Activated naive CD4-positive, alpha-beta T cell treated with anti-CD3 and anti-CD28 coated beads for 36 hours (primary cell): ENCODE measurements around the gene TMX4. TPM values are rescaled to one million over a fixed set of nuclear protein-coding genes. Genes with fewer than 3 reads are reported as not detected.

Experiments
- CTCF ChIA-PET: fragments of 350-600 bp; sonication (Branson Sonifier 250); formaldehyde crosslinking; loops from one replicate; lab custom pipeline; 2021; ENCODE audit warnings: antibody characterized with exemption; lab: Charles Lee
- DNase-seq: peaks from one replicate; pipeline ENCODE4 v3.0.0-alpha.2; 2020
- H3K27ac Mint-ChIP-seq: one replicate; pipeline ENCODE4 v1.8.0; 2021; ENCODE audit warnings: mild to moderate bottlenecking, mixed read lengths
- H3K27me3 Mint-ChIP-seq: one replicate; pipeline ENCODE4 v1.8.0; 2021; ENCODE audit warnings: low read depth, mixed read lengths
- H3K36me3 Mint-ChIP-seq: one replicate; pipeline ENCODE4 v1.8.0; 2021; ENCODE audit warnings: low read depth, mixed read lengths
- H3K4me1 Mint-ChIP-seq: one replicate; pipeline ENCODE4 v1.8.0; 2021; ENCODE audit warnings: low read depth, mixed read lengths
- H3K4me3 Mint-ChIP-seq: one replicate; pipeline ENCODE4 v1.8.0; 2021; ENCODE audit warnings: mild to moderate bottlenecking, moderate library complexity, mixed read lengths
- H3K9me3 Mint-ChIP-seq: one replicate; pipeline ENCODE4 v1.8.0; 2021; ENCODE audit warnings: mixed read lengths
- intact Hi-C: fragments of 100-400 bp; cut with micrococcal nuclease; formaldehyde crosslinking; loops from one replicate; pipeline ENCODE4 v1.15.1; 2023
- total RNA-seq, 2 experiments: library from RNA; stranded (reverse); gene quantifications; one replicate each; pipeline ENCODE4 v1.2.3, GENCODE V29; 2021

Gene TMX4
- 10 to 100 TPM; 28.3 to 29.9 TPM for total RNA-seq

- Mint-ChIP-seq H3K4me1 (peaks cover 17% of the 10 kb centered on the region), H3K36me3 (no peaks in the 10 kb centered on the region), H3K27me3 (no peaks in the 10 kb centered on the region), H3K4me3 (no peak within 1 kb of the TSS), H3K9me3 (no peaks in the 10 kb centered on the region), H3K27ac (peak within 1 kb of the TSS; percentile 61)
- intact Hi-C loops = loop anchor here (5.0 kb wide), 1 partner anchor 37 kb away; no protein-coding TSS in a partner anchor
- peak; percentile 92 for DNase-seq
- CTCF ChIA-PET = interaction anchor here (0.6 kb wide), 1 partner anchor 115 kb away, joined by 3 read pairs; no protein-coding TSS in a partner anchor
Observed at GRCh38 chr20:8019246-8019997, at the start of gene TMX4. Gene TMX4 (minus strand): TSS chr20:8019761. CDS start chr20:8019613, 148 bp downstream.

GRCh38 chr20:8067082-8067481, 47.5 kb upstream of the TMX4 start:
- intact Hi-C loops = no loop called here
- H3K9me3 Mint-ChIP-seq = no peaks in the 10 kb centered on the region

DNA sequence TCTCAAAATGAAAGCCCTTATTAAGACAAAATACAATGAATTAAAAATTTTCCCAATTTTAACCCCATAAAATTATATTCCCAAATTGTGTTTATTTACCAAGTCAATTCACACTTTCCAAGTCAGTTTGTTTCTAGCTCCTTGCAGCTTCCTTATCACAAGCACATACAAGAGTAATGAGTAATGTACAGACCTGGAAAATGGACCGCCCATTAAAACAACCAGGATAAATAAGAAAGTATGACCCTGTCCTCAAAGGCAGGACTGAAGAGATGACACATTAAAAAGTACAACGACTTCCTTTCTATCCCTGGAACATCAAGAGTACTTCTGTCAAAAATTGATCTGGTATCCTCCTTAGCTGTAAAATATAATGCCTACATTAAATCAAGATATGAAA, 47.1 kb upstream of the TMX4 start:
- H3K27me3 Mint-ChIP-seq = peaks cover 6% of the 10 kb centered on the region
- DNase-seq = no peak
- CTCF ChIA-PET = interaction anchor here (1.2 kb wide), 1 partner anchor 322 kb away, joined by 4 read pairs; no protein-coding TSS in a partner anchor
- H3K9me3 Mint-ChIP-seq = no peaks in the 10 kb centered on the region
- no peak overlapping the region for H3K4me3 Mint-ChIP-seq
- intact Hi-C loops = no loop called here
- H3K36me3 Mint-ChIP-seq = no peaks in the 10 kb centered on the region
- H3K4me1 Mint-ChIP-seq = no peaks in the 10 kb centered on the region
- no peak overlapping the region for H3K27ac Mint-ChIP-seq

More at GRCh38 chr20:8067082-8067481, 47.5 kb upstream of the TMX4 start:
- H3K4me3 Mint-ChIP-seq = no peak overlapping the region
- H3K27me3 Mint-ChIP-seq = peaks cover 6% of the 10 kb centered on the region
- H3K27ac Mint-ChIP-seq = no peak overlapping the region
- no peak for DNase-seq
- CTCF ChIA-PET = interaction anchor here (1.2 kb wide), 1 partner anchor 322 kb away, joined by 4 read pairs; no protein-coding TSS in a partner anchor
- no peaks in the 10 kb centered on the region for H3K4me1 Mint-ChIP-seq
- H3K36me3 Mint-ChIP-seq = no peaks in the 10 kb centered on the region

DNA sequence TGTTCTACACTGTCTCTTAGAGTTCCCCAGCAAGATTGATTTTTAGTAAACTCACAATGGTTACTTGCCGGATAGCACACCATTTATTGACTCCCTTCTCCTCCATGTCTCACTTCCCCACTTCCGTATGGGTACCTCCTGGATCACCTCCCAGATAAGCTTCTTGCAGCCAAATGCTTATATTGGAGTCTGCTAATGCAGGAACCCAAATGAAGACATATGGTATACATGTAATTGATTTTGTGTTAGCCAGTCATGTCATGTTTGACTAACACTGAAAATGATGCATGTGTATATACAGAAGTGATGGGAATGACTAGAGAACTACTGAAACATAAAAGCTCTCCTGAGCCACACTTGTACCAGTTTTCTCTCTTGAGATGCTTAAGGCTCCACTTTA, 46.1 kb upstream of the TMX4 start:
- no peak for DNase-seq
- H3K27ac Mint-ChIP-seq = no peak overlapping the region
- H3K4me1 Mint-ChIP-seq = no peaks in the 10 kb centered on the region
- intact Hi-C loops = no loop called here
- no peak overlapping the region for H3K4me3 Mint-ChIP-seq
- H3K36me3 Mint-ChIP-seq = no peaks in the 10 kb centered on the region
- CTCF ChIA-PET = no interaction called here
- H3K27me3 Mint-ChIP-seq = peaks cover 6% of the 10 kb centered on the region
- H3K9me3 Mint-ChIP-seq = no peaks in the 10 kb centered on the region

DNA sequence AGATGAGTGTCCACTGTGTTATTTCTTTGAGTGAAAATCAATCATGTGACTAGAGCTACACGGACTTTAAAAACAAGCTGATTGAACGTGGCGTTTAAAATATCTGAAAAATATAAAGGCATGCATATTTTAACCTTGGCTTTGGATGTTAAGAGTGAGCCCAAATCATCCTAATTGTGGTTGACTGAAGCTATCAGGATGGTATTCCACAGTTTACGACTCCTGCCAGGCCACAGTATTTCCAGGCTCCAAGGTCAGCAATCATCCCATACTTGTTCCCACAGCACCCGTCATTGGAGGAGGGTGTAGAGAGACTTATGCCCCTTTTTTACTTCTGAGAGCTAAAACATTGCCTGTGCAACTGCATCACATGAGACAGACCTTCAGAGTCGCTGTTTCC, 43.2 kb upstream of the TMX4 start:
- Mint-ChIP-seq H3K4me1 (no peaks in the 10 kb centered on the region), H3K27me3 (peaks cover 7% of the 10 kb centered on the region), H3K4me3 (no peak overlapping the region), H3K36me3 (no peaks in the 10 kb centered on the region), H3K27ac (no peak overlapping the region), H3K9me3 (no peaks in the 10 kb centered on the region)
- no peak for DNase-seq
- CTCF ChIA-PET = interaction anchor here (0.6 kb wide), 1 partner anchor 346 kb away, joined by 6 read pairs; no protein-coding TSS in a partner anchor
- intact Hi-C loops = no loop called here

DNA sequence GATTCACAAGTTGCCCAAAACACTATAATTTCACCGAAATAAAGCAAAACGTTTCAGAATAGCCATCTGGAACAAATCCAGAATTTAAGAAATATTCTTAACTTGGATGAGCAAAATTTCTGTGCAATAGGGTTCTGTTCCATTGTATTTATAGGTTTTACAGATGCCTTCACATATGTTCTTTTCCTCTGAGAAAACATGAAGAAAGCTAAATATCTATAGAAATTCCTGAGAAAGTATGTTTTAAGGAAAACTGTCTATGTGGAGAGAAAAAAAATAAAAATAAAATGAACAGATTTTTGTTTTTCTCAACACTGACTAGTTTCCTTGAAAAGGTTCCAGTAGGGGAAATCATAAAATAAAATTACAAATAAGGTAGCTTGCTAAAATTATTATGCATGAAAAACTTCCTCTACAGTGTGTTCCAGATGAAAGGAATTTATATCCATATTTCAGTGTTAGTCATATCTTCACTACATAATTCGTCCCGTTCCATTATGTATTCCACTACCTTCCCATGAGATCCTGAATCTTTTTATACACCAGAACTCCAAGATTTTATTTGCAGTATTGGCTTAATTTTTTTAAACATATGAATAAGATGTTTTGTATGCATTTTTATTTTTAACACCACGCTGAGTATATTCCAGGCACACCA, 42.4 kb upstream of the TMX4 start:
- intact Hi-C loops = no loop called here
- Mint-ChIP-seq H3K4me3 (no peak overlapping the region), H3K36me3 (no peaks in the 10 kb centered on the region), H3K27me3 (peaks cover 7% of the 10 kb centered on the region), H3K9me3 (no peaks in the 10 kb centered on the region), H3K4me1 (no peaks in the 10 kb centered on the region), H3K27ac (no peak overlapping the region)
- no peak for DNase-seq
- CTCF ChIA-PET = interaction anchor here (0.6 kb wide), 1 partner anchor 347 kb away, joined by 6 read pairs; no protein-coding TSS in a partner anchor

- no peak overlapping the region for H3K27ac Mint-ChIP-seq
- CTCF ChIA-PET = no interaction called here
- H3K9me3 Mint-ChIP-seq = no peaks in the 10 kb centered on the region
- H3K4me3 Mint-ChIP-seq = no peak overlapping the region
- no peaks in the 10 kb centered on the region for H3K4me1 Mint-ChIP-seq
- DNase-seq = no peak
- H3K36me3 Mint-ChIP-seq = no peaks in the 10 kb centered on the region
- intact Hi-C loops = no loop called here
- H3K27me3 Mint-ChIP-seq = peaks cover 3% of the 10 kb centered on the region
Observed at GRCh38 chr20:8060977-8061376, 41.4 kb upstream of the TMX4 start.

- intact Hi-C loops = no loop called here
- Mint-ChIP-seq H3K4me3 (no peak overlapping the region), H3K27me3 (peaks cover 3% of the 10 kb centered on the region), H3K27ac (no peak overlapping the region), H3K36me3 (no peaks in the 10 kb centered on the region), H3K4me1 (no peaks in the 10 kb centered on the region), H3K9me3 (no peaks in the 10 kb centered on the region)
- CTCF ChIA-PET = interaction anchor here (1.5 kb wide), 1 partner anchor 14 kb away, joined by 4 read pairs; no protein-coding TSS in a partner anchor
- no peak for DNase-seq
Observed at GRCh38 chr20:8057871-8058270, 38.3 kb upstream of the TMX4 start.

- H3K4me3 Mint-ChIP-seq = no peak overlapping the region
- peaks cover 5% of the 10 kb centered on the region for H3K4me1 Mint-ChIP-seq
- no peaks in the 10 kb centered on the region for H3K9me3 Mint-ChIP-seq
- peaks cover 3% of the 10 kb centered on the region for H3K27me3 Mint-ChIP-seq
- DNase-seq = no peak
- H3K27ac Mint-ChIP-seq = no peak overlapping the region
- intact Hi-C loops = no loop called here
- CTCF ChIA-PET = interaction anchor here (0.5 to 1.3 kb wide), 2 partner anchors 11 to 16 kb away, joined by 3 to 5 read pairs; no protein-coding TSS in a partner anchor
- no peaks in the 10 kb centered on the region for H3K36me3 Mint-ChIP-seq
Observed at GRCh38 chr20:8055096-8055495, 35.5 kb upstream of the TMX4 start.

GRCh38 chr20:8050157-8050837, 30.7 kb upstream of the TMX4 start:
- Mint-ChIP-seq H3K4me3 (no peak overlapping the region), H3K27me3 (no peaks in the 10 kb centered on the region), H3K9me3 (no peaks in the 10 kb centered on the region), H3K36me3 (no peaks in the 10 kb centered on the region), H3K4me1 (peaks cover 6% of the 10 kb centered on the region), H3K27ac (no peak overlapping the region)
- CTCF ChIA-PET = interaction anchor here (1.2 to 1.7 kb wide), 2 partner anchors 23 to 671 kb away, joined by 3 to 9 read pairs; no protein-coding TSS in a partner anchor
- intact Hi-C loops = no loop called here
- DNase-seq = no peak

- H3K27ac Mint-ChIP-seq = no peak overlapping the region
- no peaks in the 10 kb centered on the region for H3K9me3 Mint-ChIP-seq
- no peak for DNase-seq
- intact Hi-C loops = no loop called here
- CTCF ChIA-PET = interaction anchor here (1.2 to 1.7 kb wide), 2 partner anchors 24 to 672 kb away, joined by 3 to 9 read pairs; no protein-coding TSS in a partner anchor
- H3K36me3 Mint-ChIP-seq = no peaks in the 10 kb centered on the region
- no peak overlapping the region for H3K4me3 Mint-ChIP-seq
- peaks cover 6% of the 10 kb centered on the region for H3K4me1 Mint-ChIP-seq
- no peaks in the 10 kb centered on the region for H3K27me3 Mint-ChIP-seq
Observed at GRCh38 chr20:8049310-8049709, 29.7 kb upstream of the TMX4 start.

DNA sequence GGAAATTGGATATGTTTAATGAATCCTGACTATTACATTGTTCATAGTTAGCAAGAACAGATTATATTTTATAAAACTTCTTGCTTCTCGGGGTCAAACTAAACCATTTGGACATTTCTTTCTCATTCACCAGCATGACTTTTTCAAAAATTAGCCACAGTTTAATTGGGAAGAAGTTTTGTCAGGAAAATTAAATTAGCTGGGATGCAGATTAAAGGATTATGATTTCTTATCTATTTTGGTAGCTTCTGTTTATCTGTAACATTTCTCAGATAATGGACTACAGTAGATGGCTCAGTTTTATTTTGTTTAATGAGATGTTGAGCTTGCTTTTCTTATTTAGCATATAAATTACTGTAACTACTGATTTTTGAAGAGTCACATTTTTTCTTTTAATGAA, 26.4 kb upstream of the TMX4 start:
- CTCF ChIA-PET = interaction anchor here (0.9 to 3.1 kb wide), 7 partner anchors 16 to 677 kb away, joined by 3 to 13 read pairs (median 4); no protein-coding TSS in a partner anchor
- no peak overlapping the region for H3K27ac Mint-ChIP-seq
- DNase-seq = no peak
- no peaks in the 10 kb centered on the region for H3K36me3 Mint-ChIP-seq
- no peaks in the 10 kb centered on the region for H3K9me3 Mint-ChIP-seq
- peaks cover 5% of the 10 kb centered on the region for H3K27me3 Mint-ChIP-seq
- H3K4me1 Mint-ChIP-seq = peaks cover 8% of the 10 kb centered on the region
- H3K4me3 Mint-ChIP-seq = no peak overlapping the region
- intact Hi-C loops = loop anchor here (2.0 kb wide), 1 partner anchor 109 kb away; no protein-coding TSS in a partner anchor
